ENCODE results near the gene XPNPEP1.

The XPNPEP1 gene

GRCh38 chr10:109863775-109864174, 59.5 kb downstream of the XPNPEP1 start:
- no peak for DNase-seq (ENCODE audit: low read depth)

DNA sequence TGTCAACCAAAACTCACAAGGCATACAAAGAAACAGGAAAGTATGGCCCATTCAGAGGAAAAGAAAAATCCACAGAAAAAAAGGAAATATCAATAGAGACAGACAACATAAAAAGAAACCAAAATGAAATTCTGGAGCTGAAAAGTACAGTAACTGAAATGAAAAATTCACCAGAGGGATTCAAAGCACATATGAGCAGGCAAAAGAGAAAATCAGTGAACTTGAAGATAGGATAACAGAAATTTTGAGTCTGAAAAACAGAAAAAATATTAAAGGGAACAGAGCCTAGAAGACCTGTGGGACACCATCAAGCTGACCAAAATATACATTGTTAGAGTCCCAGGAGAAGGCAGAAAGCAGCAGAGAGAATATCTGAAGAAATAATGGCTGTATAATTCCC, 60.6 kb downstream of the XPNPEP1 start:
- DNase-seq (ENCODE audit: low read depth): no peak

DNA sequence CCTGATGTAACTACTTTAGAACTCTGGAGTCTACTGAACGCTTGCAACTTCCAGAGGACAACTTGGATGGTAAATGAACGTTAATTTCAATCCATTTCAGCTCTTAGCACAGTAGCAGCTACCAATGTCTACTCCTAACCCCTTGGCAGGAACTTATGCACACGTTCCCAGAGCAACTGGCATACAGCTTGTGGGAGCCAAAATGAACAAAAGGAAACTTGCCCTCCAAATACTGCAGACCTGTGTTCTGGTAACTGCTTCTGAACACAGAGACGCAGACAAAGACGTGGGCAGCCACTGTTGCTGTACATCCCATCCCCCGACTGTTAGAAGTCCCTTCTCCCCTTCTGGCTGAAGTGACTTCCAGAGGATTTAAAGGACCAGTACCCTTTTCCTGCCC, 61.3 kb downstream of the XPNPEP1 start:
- DNase-seq (ENCODE audit: low read depth): no peak

DNA sequence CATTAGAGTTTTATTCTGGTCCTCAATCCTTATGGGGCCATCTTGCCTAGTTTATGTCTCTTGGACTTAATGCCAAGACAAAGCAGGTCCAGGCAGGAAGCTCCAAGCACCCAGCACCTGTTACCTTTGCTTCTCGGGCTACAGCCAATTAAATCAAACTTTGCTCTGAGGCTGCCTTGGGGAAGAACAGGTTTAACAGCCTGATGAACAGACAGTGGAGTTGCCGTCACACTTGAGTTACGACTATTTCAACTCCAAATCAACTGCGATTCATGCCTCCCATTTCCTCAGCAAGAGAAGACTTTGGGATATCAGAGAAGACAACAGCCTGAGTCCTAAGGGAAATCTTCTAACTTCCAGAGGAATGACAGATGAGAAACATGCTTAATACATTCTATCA, 62.2 kb downstream of the XPNPEP1 start:
- no peak for DNase-seq (ENCODE audit: low read depth)

DNA sequence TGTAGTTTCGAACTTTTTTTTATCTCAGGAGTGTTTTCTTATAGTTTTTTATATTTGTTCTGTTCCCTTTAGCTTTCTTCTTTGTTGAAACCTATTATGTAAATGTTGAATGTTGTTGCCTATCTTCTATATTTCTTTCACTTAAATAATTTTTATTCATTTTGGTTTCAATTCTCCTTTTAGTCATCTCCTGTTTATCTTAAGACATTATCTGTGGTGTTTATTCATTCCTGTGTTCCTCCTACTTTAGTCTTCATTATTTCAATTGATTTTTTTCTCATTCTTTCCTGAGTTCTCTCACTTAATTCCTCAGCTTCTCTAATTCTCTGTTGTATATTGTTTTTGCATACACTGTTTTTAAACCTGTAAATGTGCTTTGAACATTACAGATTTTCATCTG, 64.1 kb downstream of the XPNPEP1 start:
- no peak for DNase-seq (ENCODE audit: low read depth)

DNA sequence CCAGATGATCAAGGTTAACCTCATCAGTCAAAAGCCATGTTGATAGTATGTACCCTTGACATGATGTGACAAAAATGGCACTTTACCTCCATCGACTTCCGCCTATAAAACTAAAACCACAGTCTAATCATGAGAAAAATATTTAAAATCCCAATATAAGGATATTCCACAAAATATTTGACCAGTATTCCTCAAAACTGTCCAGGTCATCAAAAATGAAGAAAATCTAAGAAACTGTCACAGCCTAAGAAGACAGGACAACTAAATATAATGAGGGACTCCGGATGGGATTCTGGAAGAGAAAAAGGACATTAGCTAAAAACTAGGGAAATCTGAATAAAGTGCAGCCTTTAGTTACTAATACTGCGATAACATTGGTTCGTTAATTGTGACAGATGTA, 67.6 kb downstream of the XPNPEP1 start:
- DNase-seq (ENCODE audit: low read depth): no peak

GRCh38 chr10:109853921-109854320, 69.4 kb downstream of the XPNPEP1 start:
- DNase-seq (ENCODE audit: low read depth): no peak

DNA sequence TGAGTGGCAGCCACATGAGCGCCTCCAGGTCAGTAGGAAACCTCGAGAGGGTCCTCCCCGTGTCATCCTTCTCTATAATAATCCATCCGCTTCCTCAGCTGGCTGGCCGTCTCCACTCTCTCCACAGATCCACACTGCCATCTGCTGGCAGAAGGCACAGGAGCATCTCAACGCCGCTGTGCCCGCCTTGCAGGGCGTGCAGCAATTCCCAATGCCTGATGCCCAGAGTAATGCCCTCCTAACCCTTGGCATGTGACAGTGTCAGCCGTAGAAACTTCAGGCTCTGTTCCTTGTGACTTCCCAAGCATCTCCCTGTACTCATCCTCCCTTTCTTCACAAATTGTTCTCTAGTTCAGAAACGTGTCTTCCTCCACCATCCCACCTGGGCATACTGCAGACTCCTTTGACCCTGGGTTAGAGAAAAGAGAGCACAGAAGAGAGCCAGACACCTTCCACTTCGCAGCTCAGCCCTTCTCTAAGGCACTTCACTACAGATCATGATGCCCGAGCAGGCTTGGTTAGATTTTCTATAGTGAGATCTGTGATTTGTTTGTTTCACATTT, 70.8 kb downstream of the XPNPEP1 start:
- peak; percentile 62 for DNase-seq (ENCODE audit: low read depth)

DNA sequence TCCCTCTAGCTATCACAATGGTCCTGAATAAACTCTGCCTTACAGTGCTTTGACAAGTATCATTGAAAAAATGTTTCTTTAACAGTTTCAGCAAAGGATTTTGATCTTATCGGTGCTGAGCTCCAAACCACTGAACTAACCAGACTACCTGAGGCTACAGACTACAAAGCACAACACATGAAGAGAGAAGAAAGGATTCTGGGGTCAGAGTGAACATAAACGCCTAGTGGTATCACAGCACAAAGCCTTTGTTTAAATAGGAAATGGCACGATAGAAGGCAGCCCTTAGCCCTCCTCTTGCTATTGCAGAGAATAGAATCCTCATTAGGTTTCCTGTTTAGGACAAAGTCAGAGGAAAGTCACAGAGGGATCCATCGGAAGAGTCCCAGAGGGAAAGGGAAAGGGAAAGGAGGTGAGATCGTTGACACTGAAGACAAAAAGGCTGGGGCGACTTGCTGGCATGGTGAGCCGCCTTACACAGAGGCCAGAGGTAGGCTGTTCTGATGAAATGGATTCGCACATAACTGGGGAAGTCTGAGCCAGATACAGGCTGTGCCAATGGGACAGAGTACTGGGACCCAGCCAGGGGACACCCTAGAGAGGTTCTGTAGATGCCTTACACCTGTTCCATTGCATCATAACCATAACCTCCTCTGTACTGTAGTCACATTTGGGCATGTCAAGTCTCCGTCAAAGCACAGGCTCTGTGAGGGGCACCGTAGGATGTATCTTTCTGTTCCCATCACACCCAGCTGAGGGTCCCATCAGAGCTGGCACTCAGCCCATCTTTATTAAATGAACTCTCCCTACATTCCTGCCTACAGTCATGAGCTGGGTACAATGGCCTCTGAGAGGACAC, 71.5 kb downstream of the XPNPEP1 start:
- DNase-seq (ENCODE audit: low read depth): no peak

DNA sequence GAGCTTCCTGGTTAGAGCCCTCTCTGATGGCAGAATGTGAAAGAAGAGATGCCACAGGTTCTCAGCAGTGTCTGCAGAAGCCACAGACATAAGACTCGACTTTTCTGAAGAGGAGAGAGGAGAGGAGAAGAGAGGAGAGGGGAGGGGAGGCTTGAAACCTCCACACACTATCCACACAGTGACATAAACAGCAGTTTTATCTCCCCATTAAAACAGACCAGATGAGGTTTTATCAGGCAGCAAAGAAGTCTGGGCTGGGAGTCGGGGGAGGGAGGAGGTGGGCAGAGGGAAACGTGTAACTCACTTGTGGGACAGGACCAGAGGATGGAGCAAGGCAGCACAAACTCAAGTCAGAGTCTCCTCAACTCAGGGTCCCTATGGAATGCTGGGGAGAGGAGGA, 76.5 kb downstream of the XPNPEP1 start:
- no peak for DNase-seq (ENCODE audit: low read depth)

DNA sequence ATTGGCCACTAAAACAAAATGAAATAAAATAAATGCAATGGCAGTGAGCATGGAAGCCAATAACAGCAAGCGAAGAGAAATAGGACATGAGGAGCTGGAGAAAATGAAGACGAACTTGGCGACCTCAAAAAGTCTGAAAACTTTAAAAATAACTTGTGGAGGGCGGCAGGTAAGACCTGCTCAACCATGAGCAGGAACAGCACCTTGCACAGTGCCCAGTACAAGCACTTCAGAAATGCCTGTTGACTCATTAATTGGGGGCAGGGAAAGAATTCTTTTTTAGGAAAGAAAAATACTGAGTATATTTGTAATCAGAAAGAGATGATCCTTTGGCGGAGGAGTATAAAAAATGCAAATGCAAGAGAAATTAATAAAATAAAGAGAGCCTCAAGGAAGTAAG, 78.0 kb downstream of the XPNPEP1 start:
- no peak for DNase-seq (ENCODE audit: low read depth)

- DNase-seq (ENCODE audit: low read depth): no peak
Measured at GRCh38 chr10:109838592-109839244, 84.6 kb downstream of the XPNPEP1 start.

DNA sequence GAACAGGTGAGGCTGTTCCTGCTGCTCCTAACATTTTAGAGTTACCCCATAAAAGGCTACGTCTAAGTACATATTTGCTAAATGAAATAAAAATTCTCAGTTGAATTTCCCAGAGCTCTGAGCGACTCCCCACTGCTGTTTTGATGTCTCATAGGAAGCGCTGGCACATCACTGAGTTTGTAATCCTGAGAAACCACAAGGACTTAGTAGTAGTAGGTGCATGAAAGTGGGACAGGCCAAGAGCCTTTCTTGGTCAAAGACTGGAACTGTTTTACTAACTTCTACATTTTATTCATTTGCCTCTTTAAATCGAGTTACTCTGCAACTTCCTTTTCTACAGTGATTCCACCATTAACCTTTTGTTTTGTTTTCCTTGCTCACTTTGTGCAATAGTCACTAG, 85.9 kb downstream of the XPNPEP1 start:
- DNase-seq (ENCODE audit: low read depth): no peak

DNA sequence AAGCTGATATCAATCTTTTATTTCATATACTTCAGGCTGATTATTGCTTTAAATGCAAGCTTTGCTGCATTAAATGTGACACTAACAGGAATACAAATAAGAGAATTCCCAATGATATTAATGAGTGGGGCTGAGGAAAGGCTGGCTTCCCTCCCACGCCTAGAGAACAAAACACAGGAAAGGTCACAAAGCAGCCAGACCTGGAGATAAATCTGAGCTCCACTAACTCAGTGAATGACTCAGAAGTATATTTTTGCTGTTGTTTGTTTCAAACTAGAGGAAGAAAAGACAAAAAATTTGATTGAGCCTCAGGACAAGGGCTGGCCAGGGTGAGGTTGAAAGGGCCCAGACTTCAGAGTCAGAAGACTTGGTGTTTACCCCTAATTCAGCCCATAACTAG, 88.1 kb downstream of the XPNPEP1 start:
- no peak for DNase-seq (ENCODE audit: low read depth)

- no peak for DNase-seq (ENCODE audit: low read depth)
Measured at GRCh38 chr10:109831846-109832245, 91.5 kb downstream of the XPNPEP1 start.

GRCh38 chr10:109824206-109824605, 99.1 kb downstream of the XPNPEP1 start:
- no peak for DNase-seq (ENCODE audit: low read depth)

DNA sequence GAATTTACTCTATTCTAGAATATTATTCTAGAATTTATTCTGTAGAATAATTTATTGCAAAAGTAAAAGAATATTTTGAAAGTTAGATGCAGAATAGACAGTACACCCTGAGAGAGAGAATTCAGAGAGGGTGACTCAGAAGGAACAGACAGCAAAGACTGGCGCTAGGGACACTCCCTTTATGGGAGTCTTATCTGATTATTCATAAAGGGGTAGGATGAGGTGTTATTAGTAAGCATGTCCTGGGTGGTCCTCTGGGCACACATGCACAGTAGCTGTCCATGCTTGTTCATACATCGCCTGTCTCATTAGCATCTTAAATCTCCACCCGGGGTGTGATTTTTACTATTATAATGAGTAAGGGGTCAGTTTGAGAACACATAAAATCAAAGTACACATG, 100.1 kb downstream of the XPNPEP1 start:
- DNase-seq (ENCODE audit: low read depth): no peak

DNA sequence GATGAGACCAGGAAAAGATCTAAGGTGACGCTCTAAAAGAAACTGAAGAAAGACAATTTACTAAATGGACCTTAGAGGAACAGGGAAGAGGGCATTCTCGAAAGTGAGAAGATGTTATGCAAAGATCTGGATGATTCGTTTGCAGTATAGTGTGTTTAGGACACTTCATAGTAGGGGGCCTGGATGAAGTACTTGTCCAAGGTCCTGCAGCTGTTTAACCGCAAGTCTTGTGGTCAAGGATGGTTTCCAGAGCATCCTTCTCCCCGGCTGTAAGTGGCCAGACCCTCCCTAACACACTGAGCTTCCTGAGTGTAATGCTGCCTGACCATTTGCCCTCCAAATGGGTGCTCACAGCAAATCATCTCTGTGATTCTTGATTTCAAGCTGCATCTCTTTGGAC, 101.6 kb downstream of the XPNPEP1 start:
- no peak for DNase-seq (ENCODE audit: low read depth)

DNA sequence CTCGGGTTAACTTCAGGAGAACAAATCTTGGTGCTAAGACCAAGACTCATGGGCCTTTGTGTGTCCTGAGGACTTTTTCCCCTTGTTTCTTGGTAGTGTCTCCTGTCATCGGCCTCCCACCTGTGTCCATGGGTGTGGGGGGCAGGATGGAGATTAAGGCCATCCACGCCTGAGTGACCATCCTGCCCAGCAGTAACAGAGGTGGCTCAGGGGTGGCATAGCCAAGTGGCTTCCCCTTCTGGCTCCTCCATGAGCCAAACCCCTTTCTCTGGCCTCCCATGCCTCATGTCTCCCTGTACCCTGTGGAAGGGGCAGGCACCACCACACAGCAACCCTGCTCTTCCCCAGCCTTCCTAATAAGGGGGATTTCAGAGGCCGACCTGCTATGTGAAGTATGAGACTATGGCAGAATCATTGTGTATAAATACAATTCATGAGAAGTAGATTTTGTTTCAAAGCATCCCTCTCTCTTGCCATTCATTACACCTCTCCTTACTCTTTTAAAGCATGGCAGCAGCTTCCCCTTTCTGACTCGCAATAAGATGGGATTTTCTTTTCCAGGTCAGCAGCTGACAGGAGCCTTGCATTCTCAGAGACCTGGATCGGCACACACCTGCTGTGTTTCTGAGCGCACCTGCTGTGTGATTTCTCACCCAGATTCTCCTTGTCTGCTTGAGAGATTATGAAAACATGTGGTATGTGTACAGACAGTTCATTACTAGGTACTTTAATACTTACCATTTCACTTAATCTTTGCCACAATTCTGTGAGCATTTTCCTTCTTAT, 102.5 kb downstream of the XPNPEP1 start:
- no peak for DNase-seq (ENCODE audit: low read depth)

DNA sequence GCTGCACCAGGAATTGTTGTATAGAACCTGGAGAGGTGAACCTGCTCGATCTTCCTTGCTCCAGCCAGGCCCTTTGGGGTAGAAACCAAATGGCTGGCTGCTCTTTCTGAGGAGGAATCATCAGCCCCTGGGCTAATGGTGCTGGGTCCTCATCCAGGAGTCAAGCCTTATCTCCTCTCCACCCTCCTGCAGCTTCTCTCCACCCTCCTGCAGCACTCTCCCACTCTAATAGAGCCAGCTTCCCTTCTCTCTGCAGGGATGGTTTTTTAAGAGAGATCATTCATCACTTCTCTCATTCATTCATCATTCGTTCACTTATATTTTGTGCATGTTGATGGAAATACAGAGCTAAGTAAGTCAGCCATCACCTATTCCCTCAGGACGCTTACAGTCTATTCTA, 103.5 kb downstream of the XPNPEP1 start:
- DNase-seq (ENCODE audit: low read depth): no peak

Measured in fibroblast of gingiva (primary cell).